SK-N-SH (cell line): Measurements from ENCODE around the gene HSF4. TPM values are rescaled to one million over a fixed set of nuclear protein-coding genes. Genes with fewer than 3 reads are reported as not detected.

Source experiments
- CTCF ChIA-PET: fragments of 300-600, 350-600 bp; formaldehyde crosslinking; extraction: SDS; loops from one replicate; lab custom pipeline; 2021; lab: Yijun Ruan, JAX
- POLR2A ChIA-PET: fragments of 350-600 bp; sonication (Branson Sonifier 250); formaldehyde crosslinking; extraction: SDS; loops from one replicate; lab custom pipeline; 2020; ENCODE audit warnings: antibody characterized with exemption, inconsistent platforms; lab: Yijun Ruan, JAX
- DNase-seq: peaks from one replicate; pipeline ENCODE4 v3.0.0; 2012
- H2AFZ ChIP-seq: fragments of 200-600 bp; sonication (generic); 2 replicates; pipeline ENCODE4 v1.8.1; 2016; ENCODE audit warnings: antibody characterized with exemption, mild to moderate bottlenecking, low read depth
- H3F3A ChIP-seq: fragments of 200-600 bp; sonication (generic); replicated peaks from 2 replicates; pipeline ENCODE3; 2016; ENCODE audit warnings: antibody characterized with exemption, mild to moderate bottlenecking; ENCODE audit not compliant: insufficient read depth
- H3K27ac ChIP-seq, 2 experiments: fragments of 200-500 bp in 1 of 2; fragments of 200-600 bp in 1 of 2; sonication (Bioruptor generic) in 1 of 2; sonication (generic), shearing (Covaris generic) in 1 of 2; 2 replicates each; pipeline versions ENCODE4 v1.5.1 to v1.6.1; 2014 to 2016; ENCODE audit warnings: low read depth in 2 of 2, inconsistent platforms in 1 of 2, low read length in 1 of 2, mild to moderate bottlenecking in 1 of 2, mixed read lengths in 1 of 2
- H3K27me3 ChIP-seq: fragments of 200-600 bp; sonication (generic), shearing (Covaris generic); 2 replicates; pipeline ENCODE4 v1.6.1; 2016; ENCODE audit warnings: mixed run types; ENCODE audit not compliant: insufficient read depth
- H3K36me3 ChIP-seq, 2 experiments: fragments of 200-500 bp in 1 of 2; fragments of 200-600 bp in 1 of 2; sonication (Bioruptor generic) in 1 of 2; sonication (generic) in 1 of 2; replicated peaks in 1 of 2; 2 replicates each; pipeline versions ENCODE3 to v1.5.1; 2014 to 2016; ENCODE audit warnings: low read length in 1 of 2, mild to moderate bottlenecking in 1 of 2; ENCODE audit not compliant: insufficient read depth in 2 of 2, control insufficient read depth in 1 of 2
- H3K4me1 ChIP-seq, 2 experiments: fragments of 200-500 bp in 1 of 2; fragments of 200-600 bp in 1 of 2; sonication (Bioruptor generic) in 1 of 2; sonication (generic), shearing (Covaris generic) in 1 of 2; 2 replicates each; pipeline versions ENCODE4 v1.5.1 to v1.6.1; 2014 to 2016; ENCODE audit warnings: low read depth in 1 of 2, low read length in 1 of 2, mixed run types in 1 of 2; ENCODE audit not compliant: insufficient read depth in 2 of 2, control insufficient read depth in 1 of 2
- H3K4me2 ChIP-seq: fragments of 200-600 bp; sonication (generic), shearing (Covaris generic); 2 replicates; pipeline ENCODE4 v1.6.1; 2017; ENCODE audit warnings: mixed run types
- H3K4me3 ChIP-seq, 2 experiments: fragments of 200-500 bp in 1 of 2; fragments of 200-600 bp in 1 of 2; sonication (Bioruptor generic) in 1 of 2; sonication (generic), shearing (Covaris generic) in 1 of 2; 2 replicates each; pipeline versions ENCODE4 v1.5.1 to v1.8.1; 2014 to 2016; ENCODE audit warnings: low read depth in 2 of 2, inconsistent platforms in 1 of 2, low read length in 1 of 2, mild to moderate bottlenecking in 1 of 2, mixed read lengths in 1 of 2, moderate library complexity in 1 of 2
- H3K79me2 ChIP-seq: fragments of 200-600 bp; sonication (generic); 2 replicates; pipeline ENCODE4 v1.8.1; 2017; ENCODE audit warnings: mild to moderate bottlenecking; ENCODE audit not compliant: insufficient read depth
- H3K9ac ChIP-seq: fragments of 200-600 bp; sonication (generic); 2 replicates; pipeline ENCODE4 v1.6.1; 2017; ENCODE audit warnings: mixed run types
- H3K9me2 ChIP-seq: fragments of 200-600 bp; sonication (generic); 2 replicates; pipeline ENCODE4 v1.6.1; 2017; ENCODE audit warnings: mixed run types
- H3K9me3 ChIP-seq: fragments of 200-600 bp; sonication (generic); 2 replicates; pipeline ENCODE4 v1.6.1; 2017; ENCODE audit warnings: mixed run types, mild to moderate bottlenecking, moderate library complexity
- H4K20me1 ChIP-seq: fragments of 200-600 bp; sonication (generic); 2 replicates; pipeline ENCODE4 v1.6.1; 2017; ENCODE audit warnings: mild to moderate bottlenecking, mixed run types; ENCODE audit not compliant: insufficient read depth
- CHD2 ChIP-seq: fragments of 150-350 bp; IDR thresholded peaks from 2 replicates; pipeline ENCODE4 v1.6.1; 2018; ENCODE audit warnings: low read length; ENCODE audit not compliant: partially characterized antibody
- EZH2phosphoT487 ChIP-seq: fragments of 200-600 bp; sonication (generic); IDR thresholded peaks from 2 replicates; pipeline ENCODE4 v1.6.1; 2017; ENCODE audit warnings: low read depth, mixed run types, mild to moderate bottlenecking, antibody characterized with exemption, moderate library complexity, borderline replicate concordance
- FOSL2 ChIP-seq: IDR thresholded peaks from 2 replicates; pipeline ENCODE4 v1.4.0; 2012; ENCODE audit warnings: low read depth, mild to moderate bottlenecking, moderate library complexity, borderline replicate concordance
- FOXJ3 ChIP-seq: sonication (generic); formaldehyde crosslinking; IDR thresholded peaks from 2 replicates; pipeline ENCODE4 v1.5.1; 2020; ENCODE audit warnings: mild to moderate bottlenecking, missing genetic modification reagents
- FOXM1 ChIP-seq: IDR thresholded peaks from 2 replicates; pipeline ENCODE4 v1.4.0; 2012; ENCODE audit warnings: low read depth, mild to moderate bottlenecking
- GABPA ChIP-seq: IDR thresholded peaks from 2 replicates; pipeline ENCODE4 v1.4.0; 2012; ENCODE audit warnings: low read depth, mild to moderate bottlenecking
- MAX ChIP-seq: IDR thresholded peaks from 2 replicates; pipeline ENCODE4 v1.4.0; 2012; ENCODE audit warnings: low read depth
- MXI1 ChIP-seq: IDR thresholded peaks from 2 replicates; pipeline ENCODE4 v1.6.1; 2012; ENCODE audit warnings: mild to moderate bottlenecking, low read depth, low read length, improper control_type of control experiment
- NRF1 ChIP-seq: IDR thresholded peaks from 2 replicates; pipeline ENCODE4 v1.6.1; 2012; ENCODE audit warnings: low read depth, mild to moderate bottlenecking, low read length
- PBX3 ChIP-seq: IDR thresholded peaks from 2 replicates; pipeline ENCODE4; 2012
- RCOR1 ChIP-seq: fragments of 150-350 bp; IDR thresholded peaks from 2 replicates; pipeline ENCODE4 v1.6.1; 2017; ENCODE audit warnings: antibody characterized with exemption, low read length
- REST ChIP-seq: IDR thresholded peaks from 2 replicates; pipeline ENCODE4 v1.6.1; 2012; ENCODE audit warnings: mild to moderate bottlenecking, low read depth, low read length, moderate library complexity
- RFX5 ChIP-seq: IDR thresholded peaks from 2 replicates; pipeline ENCODE4 v1.6.1; 2012; ENCODE audit warnings: mild to moderate bottlenecking, improper control_type of control experiment, low read length
- SIN3A ChIP-seq: IDR thresholded peaks from 2 replicates; pipeline ENCODE4 v1.6.1; 2012; ENCODE audit warnings: low read depth, mild to moderate bottlenecking, low read length, moderate library complexity, borderline replicate concordance
- SMC3 ChIP-seq: IDR thresholded peaks from 2 replicates; pipeline ENCODE4 v1.6.1; 2012; ENCODE audit warnings: low read depth, low read length, improper control_type of control experiment
- TCF12 ChIP-seq: IDR thresholded peaks from 2 replicates; pipeline ENCODE4 v1.4.0; 2012
- USF1 ChIP-seq: IDR thresholded peaks from 2 replicates; pipeline ENCODE4 v1.4.0; 2012; ENCODE audit warnings: low read depth, borderline replicate concordance
- USF2 ChIP-seq: fragments of 150-350 bp; IDR thresholded peaks from 2 replicates; pipeline ENCODE4 v1.6.1; 2017; ENCODE audit warnings: antibody characterized with exemption, low read length, low read depth, borderline replicate concordance
- YY1 ChIP-seq: IDR thresholded peaks from 2 replicates; pipeline ENCODE4 v1.4.0; 2012; ENCODE audit warnings: low read depth, mild to moderate bottlenecking
- ZBTB33 ChIP-seq: IDR thresholded peaks from 2 replicates; pipeline ENCODE4 v1.4.0; 2012; ENCODE audit warnings: low read depth, borderline replicate concordance
- WGBS: methylation state at CpG from one replicate; pipeline ENCODE4 v1.1.6; 2017; ENCODE audit warnings: low lambda C conversion rate; 5-methylcytosine and 5-hydroxymethylcytosine counted together
- polyA plus RNA-seq, 3 experiments: library from polyadenylated mRNA; depleted of rRNA; stranded (reverse); fragments of >200 nt; gene quantifications; 2 replicates each; pipeline ENCODE4 v1.2.3, GENCODE V29; 2012

Gene HSF4
- polyA plus RNA-seq, 1 of the 3 experiments (the other 2 are of a cell fraction): 33.4 TPM

GRCh38 chr16:67170168-67170948 lies 5.8 kb downstream of the HSF4 start, which contains the start of gene NOL3:
Gene NOL3, plus strand, starts transcription at chr16:67170538.
- DNase-seq: peak; percentile 93
- peaks cover 32% of the 10 kb centered on the region for H3F3A ChIP-seq
- peaks cover 38 to 39% of the 10 kb centered on the region in 2 experiments; a peak in 3 of 4 replicates for H3K4me1 ChIP-seq
- peaks cover 2 to 7% of the 10 kb centered on the region in 2 experiments for H3K36me3 ChIP-seq
- H3K79me2 ChIP-seq: peaks cover 14% of the 10 kb centered on the region; the same call in 1 of the 2 replicates
- ChIA-PET POLR2A (interaction anchor here (0.9 to 2.6 kb wide), 8 partner anchors 10 to 153 kb away, joined by 3 to 15 read pairs (median 4); partner anchors contain the start of genes ELMO3, FBXL8, TMEM208 and TRADD), CTCF (interaction anchor here (0.8 to 4.1 kb wide), 19 partner anchors 9 to 275 kb away, joined by 3 to 32 read pairs (median 4); partner anchors contain the start of genes EXOC3L1, FBXL8, MATCAP1 and TMEM208)
- H3K9me2 ChIP-seq: no peaks in the 10 kb centered on the region
- peak within 1 kb of the TSS; percentile 76 to 94 for H3K27ac ChIP-seq
- H3K9ac ChIP-seq: peak within 1 kb of the TSS; percentile 64
- H2AFZ ChIP-seq: peak within 1 kb of the TSS; percentile 81; the same call in 1 of the 2 replicates
- H4K20me1 ChIP-seq: no peaks in the 10 kb centered on the region
- H3K27me3 ChIP-seq: no peaks in the 10 kb centered on the region
- H3K4me3 ChIP-seq: peak within 1 kb of the TSS; percentile 49 to 66
- peak within 1 kb of the TSS; percentile 98 for H3K4me2 ChIP-seq
- WGBS: 2% methylated on average over 9 of the region's 50 CpGs
- no peaks in the 10 kb centered on the region for H3K9me3 ChIP-seq
- TF ChIP-seq MAX (peak; percentile 17; the same call in 1 of the 2 replicates), USF1 (no peak), REST (no peak), SIN3A (peak; percentile 53; the same call in 1 of the 2 replicates), GABPA (no peak), MXI1 (peak; percentile 63), FOSL2 (no peak), RFX5 (no peak), ZBTB33 (no peak), TCF12 (no peak; the same call in 1 of the 2 replicates), YY1 (no peak), RCOR1 (no peak), SMC3 (no peak), PBX3 (peak; percentile 1; the same call in 1 of the 2 replicates), NRF1 (peak; percentile 76), CHD2 (peak; percentile 20), FOXM1 (no peak), EZH2phosphoT487 (no peak), USF2 (no peak), FOXJ3 (CRISPR knock-in tag) (no peak)
